Mucosa of rectum (tissue), 2 donors: Measurements from ENCODE around the gene KIRREL2.
A peak's percentile ranks its signal among the peaks of the same experiment; 100 is the strongest.
"Not testable (repeated sequence)": the region's sequence is repeated elsewhere in the genome, so short reads cannot be mapped to it uniquely, and the experiment has no call there.

Source experiments
- H3K27ac ChIP-seq, 2 donors: one replicate each; pipeline ENCODE4 v1.7.0; 2013; ENCODE audit warnings: inconsistent platforms in 2 of 2, low read depth in 2 of 2, low read length in 2 of 2
- H3K27me3 ChIP-seq, 2 donors: one replicate each; pipeline ENCODE4 v1.7.0; 2013; ENCODE audit warnings: low read length in 2 of 2; ENCODE audit not compliant: control insufficient read depth in 2 of 2, insufficient read depth in 2 of 2
- H3K36me3 ChIP-seq, 2 donors: one replicate each; pipeline ENCODE4 v1.7.0; 2013; ENCODE audit warnings: low read length in 2 of 2; ENCODE audit not compliant: control insufficient read depth in 2 of 2, insufficient read depth in 2 of 2
- H3K4me1 ChIP-seq, 2 donors: one replicate each; pipeline ENCODE4 v1.7.0; 2013; ENCODE audit warnings: low read length in 2 of 2, mild to moderate bottlenecking in 1 of 2; ENCODE audit not compliant: control insufficient read depth in 2 of 2, insufficient read depth in 2 of 2
- H3K4me3 ChIP-seq, 2 donors: one replicate each; pipeline ENCODE4 v1.7.0; 2013; ENCODE audit warnings: low read length in 2 of 2
- H3K9ac ChIP-seq, 2 donors: one replicate each; pipeline ENCODE4 v1.7.0; 2013; ENCODE audit warnings: low read length in 2 of 2, low read depth in 1 of 2, mild to moderate bottlenecking in 1 of 2
- H3K9me3 ChIP-seq, 2 donors: one replicate each; pipeline ENCODE4 v1.7.0; 2013; ENCODE audit warnings: low read length in 2 of 2; ENCODE audit not compliant: control insufficient read depth in 2 of 2
- donor health status: healthy.
- donor health status: Normal muscosa, but diverticular disease.

The KIRREL2 gene

DNA sequence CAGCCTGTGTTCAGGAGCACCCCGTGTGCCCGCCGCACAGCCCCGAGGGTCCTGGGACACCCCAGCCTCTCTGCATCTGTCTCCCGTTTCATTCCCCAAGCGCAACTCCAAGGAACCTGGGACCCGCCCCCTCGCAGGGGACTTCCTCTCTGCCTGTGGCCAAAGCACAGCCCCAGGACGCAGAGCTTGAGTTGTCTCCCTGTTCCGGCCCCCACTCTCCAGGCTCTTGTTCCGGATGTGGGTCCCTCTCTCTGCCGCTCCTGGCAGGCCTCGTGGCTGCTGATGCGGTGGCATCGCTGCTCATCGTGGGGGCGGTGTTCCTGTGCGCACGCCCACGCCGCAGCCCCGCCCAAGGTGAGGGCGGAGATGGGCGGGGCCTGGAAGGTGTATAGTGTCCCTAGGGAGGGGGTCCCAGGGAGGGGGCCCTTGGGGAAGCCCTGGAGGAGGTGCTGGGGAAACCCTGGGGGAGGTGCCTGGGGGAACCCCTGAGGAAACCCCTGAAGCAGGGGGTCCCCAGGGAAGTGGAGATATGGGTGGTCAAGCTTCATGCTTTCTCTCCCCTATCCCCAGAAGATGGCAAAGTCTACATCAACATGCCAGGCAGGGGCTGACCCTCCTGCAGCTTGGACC lies 47.0 kb downstream of the KIRREL2 start:
- peaks cover 2 to 8% of the 10 kb centered on the region in 2 donors for H3K4me1 ChIP-seq
- peak overlapping the region; percentile 36 to 41 for H3K9ac ChIP-seq

GRCh38 chr19:35904311-35905068 lies 47.8 kb downstream of the KIRREL2 start:
- Histone ChIP-seq H3K36me3 (no peaks in the 10 kb centered on the region), H3K9me3 (no peaks in the 10 kb centered on the region), H3K27ac (peak overlapping the region; percentile 41 to 85), H3K4me1 (peaks cover 2 to 8% of the 10 kb centered on the region in 2 donors), H3K27me3 (no peaks in the 10 kb centered on the region), H3K9ac (no peak overlapping the region), H3K4me3 (no peak overlapping the region)

More for the DNA sequence above, 47.0 kb downstream of the KIRREL2 start:
- Histone ChIP-seq H3K27ac (peak overlapping the region; percentile 64 to 85), H3K9me3 (no peaks in the 10 kb centered on the region), H3K36me3 (no peaks in the 10 kb centered on the region), H3K4me3 (peak overlapping the region; percentile 6 to 60), H3K27me3 (no peaks in the 10 kb centered on the region)

DNA sequence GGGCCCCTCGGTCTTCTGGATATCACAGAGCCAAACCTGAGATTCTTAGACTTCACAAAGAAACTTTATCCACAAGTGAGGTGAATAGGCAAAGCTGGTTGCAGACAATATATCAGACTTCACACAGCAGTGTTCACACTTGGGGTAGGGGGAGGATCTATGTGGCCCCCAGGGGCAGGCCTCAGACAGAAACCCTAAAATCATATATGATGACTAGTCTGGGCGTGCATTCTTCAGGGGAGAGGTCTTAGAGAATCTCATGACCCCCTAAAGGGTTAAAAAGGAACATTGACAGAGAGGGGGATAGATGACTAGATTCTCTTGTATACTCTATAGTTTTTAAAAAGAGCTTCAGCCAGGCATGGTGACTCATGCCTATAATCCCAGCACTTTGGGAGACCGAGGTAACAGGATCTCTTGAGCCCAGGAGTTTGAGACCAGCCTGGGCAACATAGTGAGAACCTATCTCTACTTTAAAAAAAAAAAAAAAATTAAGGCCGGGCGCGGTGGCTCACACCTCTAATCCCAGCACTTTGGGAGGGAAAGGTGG lies 48.5 kb downstream of the KIRREL2 start:
- Histone ChIP-seq H3K27me3 (no peaks in the 10 kb centered on the region), H3K4me3 (no peak overlapping the region), H3K9ac (no peak overlapping the region), H3K4me1 (peaks cover 2 to 10% of the 10 kb centered on the region in 2 donors), H3K9me3 (no peaks in the 10 kb centered on the region), H3K27ac (peak overlapping the region in 1 of 2 donors; percentile 85), H3K36me3 (no peaks in the 10 kb centered on the region)

DNA sequence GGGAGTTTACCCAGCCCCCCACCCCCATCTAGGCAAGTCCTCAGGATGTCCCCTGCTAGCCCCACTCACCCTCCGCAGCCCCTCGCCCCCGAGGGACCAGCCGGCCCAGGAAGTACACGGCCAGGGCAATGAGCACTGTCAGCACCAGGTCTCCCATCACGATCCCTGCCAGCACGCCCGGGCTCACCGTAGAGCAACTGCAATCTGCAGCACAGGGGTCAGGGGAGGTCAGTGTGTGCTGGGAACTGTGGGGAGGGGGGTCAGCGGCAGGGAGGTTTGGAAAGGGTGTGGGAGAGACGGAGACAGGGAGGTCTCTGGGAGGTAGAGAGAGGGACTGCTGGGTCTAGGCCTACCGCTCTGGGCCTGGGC lies 50.6 kb downstream of the KIRREL2 start:
- Histone ChIP-seq H3K4me1 (peaks cover 2 to 5% of the 10 kb centered on the region in 2 donors), H3K27ac (peak overlapping the region; percentile 50 to 72), H3K27me3 (no peaks in the 10 kb centered on the region), H3K4me3 (peak overlapping the region in 1 of 2 donors; percentile 63), H3K36me3 (no peaks in the 10 kb centered on the region), H3K9ac (peak overlapping the region in 1 of 2 donors; percentile 54), H3K9me3 (no peaks in the 10 kb centered on the region)

DNA sequence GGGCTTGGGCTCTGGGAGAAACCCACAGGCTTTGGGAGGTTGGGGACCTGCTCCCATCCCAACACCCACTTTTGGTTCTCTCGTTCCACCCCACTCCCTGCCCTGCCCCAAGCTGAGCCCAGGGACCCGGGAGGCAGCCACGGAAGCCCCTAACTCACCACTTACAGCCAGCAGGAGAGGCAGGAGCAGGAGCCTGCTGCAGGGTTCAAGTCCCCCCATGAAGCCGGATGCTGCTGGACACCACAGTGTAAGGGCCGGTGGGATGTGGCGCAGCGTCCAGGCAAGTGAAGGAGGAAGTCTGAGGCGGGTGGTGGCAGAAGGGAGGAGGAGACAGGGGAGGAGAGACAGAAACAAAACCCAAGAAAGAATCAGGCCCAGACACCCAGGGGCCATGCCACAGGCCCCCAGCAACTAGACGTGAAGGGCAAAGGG lies 51.3 kb downstream of the KIRREL2 start, which contains the start of gene TYROBP:
TYROBP (minus strand) TSS at position 286 of the 432 bp plus-strand sequence; CDS start at position 219, 67 bp downstream.
- Histone ChIP-seq H3K4me3 (peak within 1 kb of the TSS; percentile 43 to 63), H3K4me1 (peaks cover 2 to 5% of the 10 kb centered on the region in 2 donors), H3K9me3 (no peaks in the 10 kb centered on the region), H3K27ac (peak within 1 kb of the TSS; percentile 50 to 72), H3K9ac (peak within 1 kb of the TSS; percentile 24 to 54), H3K27me3 (no peaks in the 10 kb centered on the region), H3K36me3 (no peaks in the 10 kb centered on the region)

- Histone ChIP-seq H3K36me3 (no peaks in the 10 kb centered on the region), H3K9me3 (no peaks in the 10 kb centered on the region), H3K27ac (peak overlapping the region; percentile 48 to 72), H3K27me3 (no peaks in the 10 kb centered on the region), H3K4me1 (peaks cover 2% of the 10 kb centered on the region in 2 donors), H3K9ac (no peak overlapping the region), H3K4me3 (no peak overlapping the region)
Observed at GRCh38 chr19:35908973-35909683, 52.4 kb downstream of the KIRREL2 start.

DNA sequence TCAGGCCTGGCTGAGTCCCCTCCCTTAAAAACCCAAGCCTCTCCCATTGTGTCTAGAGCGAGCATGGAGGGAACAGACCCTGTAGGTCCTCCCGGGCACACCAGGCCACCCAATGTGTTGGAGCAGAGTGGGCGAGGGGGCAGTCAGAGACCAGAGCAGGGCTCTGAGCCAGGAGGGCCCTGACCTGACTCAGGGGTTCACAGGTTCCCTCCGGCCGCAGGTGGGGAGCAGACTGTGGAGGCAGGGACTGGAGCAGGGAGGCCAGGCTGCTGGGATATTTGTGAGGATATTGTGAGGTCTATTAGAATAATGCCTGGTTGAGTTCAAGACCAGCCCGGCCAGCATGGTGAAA lies 52.9 kb downstream of the KIRREL2 start:
- Histone ChIP-seq H3K4me1 (peaks cover 2% of the 10 kb centered on the region in 2 donors), H3K4me3 (no peak overlapping the region), H3K9me3 (no peaks in the 10 kb centered on the region), H3K27ac (peak overlapping the region; percentile 52 to 68), H3K9ac (no peak overlapping the region), H3K27me3 (no peaks in the 10 kb centered on the region), H3K36me3 (no peaks in the 10 kb centered on the region)

DNA sequence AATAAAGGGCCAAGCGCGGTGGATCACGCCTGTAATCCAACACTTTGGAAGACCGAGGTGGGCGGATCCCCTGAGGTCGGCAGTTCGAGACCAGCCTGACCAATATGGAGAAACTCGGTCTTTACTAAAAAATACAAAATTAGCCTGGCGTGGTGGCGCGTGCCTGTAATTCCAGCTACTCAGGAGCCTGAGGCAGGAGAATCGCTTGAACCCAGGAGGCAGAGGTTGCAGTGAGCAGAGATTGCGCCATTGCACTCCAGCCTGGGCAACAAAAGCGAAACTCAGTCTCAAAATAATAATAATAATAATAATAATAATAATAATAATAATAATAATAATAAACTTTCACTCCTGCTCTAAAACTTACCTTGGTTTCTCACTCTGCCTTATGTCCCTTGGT lies 53.6 kb downstream of the KIRREL2 start:
- H3K9me3 ChIP-seq, H3K4me3 ChIP-seq, H3K27me3 ChIP-seq, H3K27ac ChIP-seq, H3K36me3 ChIP-seq, H3K9ac ChIP-seq, H3K4me1 ChIP-seq: not testable (repeated sequence)

GRCh38 chr19:35911173-35911572 lies 54.5 kb downstream of the KIRREL2 start:
- H3K36me3 ChIP-seq = no peaks in the 10 kb centered on the region
- no peak overlapping the region for H3K27ac ChIP-seq
- peaks cover 0 to 2% of the 10 kb centered on the region in 2 donors for H3K4me1 ChIP-seq

DNA sequence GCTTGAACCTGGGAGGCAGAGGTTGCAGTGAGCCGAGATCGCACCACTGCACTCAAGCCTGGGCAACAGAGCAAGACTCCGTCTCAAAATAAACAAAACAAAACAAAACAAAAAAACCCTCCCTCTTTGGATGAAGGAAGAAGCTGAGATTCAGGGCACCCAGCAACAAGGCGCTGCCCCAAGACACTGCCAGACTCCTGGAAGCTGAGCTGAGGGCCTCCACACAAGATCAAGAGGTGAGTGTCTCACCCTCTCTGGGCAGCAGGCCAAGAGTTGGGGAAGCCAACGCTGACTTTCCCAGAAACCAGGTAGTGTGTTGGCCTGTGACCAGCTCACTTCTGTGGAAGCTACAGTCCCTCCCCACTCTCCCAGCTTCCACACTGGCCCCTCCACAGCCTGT lies 55.1 kb downstream of the KIRREL2 start:
- no peak overlapping the region for H3K27ac ChIP-seq
- H3K9ac ChIP-seq = no peak overlapping the region

More at GRCh38 chr19:35911173-35911572, 54.5 kb downstream of the KIRREL2 start:
- Histone ChIP-seq H3K4me3 (no peak overlapping the region), H3K9ac (no peak overlapping the region), H3K9me3 (no peaks in the 10 kb centered on the region), H3K27me3 (no peaks in the 10 kb centered on the region)

More for the DNA sequence above, 55.1 kb downstream of the KIRREL2 start:
- Histone ChIP-seq H3K36me3 (no peaks in the 10 kb centered on the region), H3K27me3 (no peaks in the 10 kb centered on the region), H3K9me3 (no peaks in the 10 kb centered on the region), H3K4me3 (no peak overlapping the region), H3K4me1 (peaks cover 0 to 2% of the 10 kb centered on the region in 2 donors)
